ENCODE data around the gene ZSWIM6.

Gene ZSWIM6

DNA sequence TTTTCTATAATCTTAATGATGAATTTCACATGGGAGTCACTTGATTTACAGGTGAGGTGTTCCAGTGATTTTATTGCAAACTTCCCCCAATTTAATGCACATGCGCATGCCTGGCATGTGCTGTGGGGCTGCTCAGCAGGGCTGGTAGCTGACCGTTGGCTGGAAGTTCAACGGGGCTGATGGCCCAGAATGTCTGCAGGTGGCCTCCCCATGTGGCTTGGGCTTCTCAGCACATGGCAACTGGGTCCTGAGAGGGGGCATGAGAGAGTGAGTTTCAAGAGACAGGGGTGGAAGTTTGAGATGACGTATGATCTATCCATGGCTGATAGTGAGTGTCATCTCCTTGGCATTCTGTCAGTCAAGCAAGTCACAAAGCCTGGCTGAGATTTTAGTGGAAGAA is 259.8 kb downstream of the ZSWIM6 start:
- no peak for DNase-seq
- H3K27ac ChIP-seq (ENCODE audit: insufficient read depth, low read length, poor library complexity, severe bottlenecking): no peak overlapping the region
- H3K4me1 ChIP-seq (ENCODE audit: control insufficient read depth, insufficient read depth, low read length, poor library complexity, severe bottlenecking): no peaks in the 10 kb centered on the region
- no peak overlapping the region for H3K4me3 ChIP-seq (ENCODE audit: insufficient read depth, low read depth, low read length, poor library complexity, severe bottlenecking)
- H3K9me3 ChIP-seq (ENCODE audit: control insufficient read depth, low read length): no peaks in the 10 kb centered on the region
- no peaks in the 10 kb centered on the region for H3K27me3 ChIP-seq (replicated peaks; ENCODE audit: control insufficient read depth, insufficient read depth, low read length, poor library complexity, severe bottlenecking)
- H3K36me3 ChIP-seq (ENCODE audit: control insufficient read depth, insufficient read depth, low read length): no peaks in the 10 kb centered on the region

DNA sequence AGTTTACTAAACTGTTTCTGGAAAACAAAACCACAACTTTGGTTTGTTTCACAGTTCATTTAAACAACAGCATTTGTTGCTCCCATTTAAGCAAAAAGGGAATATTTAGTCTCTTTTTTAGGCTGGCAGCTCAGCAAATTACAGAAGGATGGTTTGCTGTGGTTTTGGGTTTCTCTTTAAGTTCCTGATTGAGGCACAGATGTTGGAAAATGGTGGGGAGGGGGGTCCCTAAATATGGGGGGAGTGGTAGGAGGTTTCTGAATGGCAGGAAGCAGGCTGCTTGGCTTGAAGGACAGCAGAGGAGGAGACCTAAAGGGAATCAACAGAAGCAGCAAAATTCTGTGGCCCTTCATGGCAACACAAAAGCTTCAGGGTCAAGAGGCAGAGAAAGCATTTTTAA is 263.4 kb downstream of the ZSWIM6 start:
- Histone ChIP-seq H3K9me3 (ENCODE audit: control insufficient read depth, low read length) (no peaks in the 10 kb centered on the region), H3K36me3 (ENCODE audit: control insufficient read depth, insufficient read depth, low read length) (no peaks in the 10 kb centered on the region), H3K4me3 (ENCODE audit: insufficient read depth, low read depth, low read length, poor library complexity, severe bottlenecking) (no peak overlapping the region), H3K4me1 (ENCODE audit: control insufficient read depth, insufficient read depth, low read length, poor library complexity, severe bottlenecking) (no peaks in the 10 kb centered on the region), H3K27me3 (replicated peaks; ENCODE audit: control insufficient read depth, insufficient read depth, low read length, poor library complexity, severe bottlenecking) (no peaks in the 10 kb centered on the region), H3K27ac (ENCODE audit: insufficient read depth, low read length, poor library complexity, severe bottlenecking) (no peak overlapping the region)
- DNase-seq: no peak
